Panc1 (cell line): ENCODE measurements around the gene USP49.

Source experiments
- CTCF ChIP-seq: fragments of 450-650 bp; IDR thresholded peaks from 2 replicates; pipeline ENCODE4 v1.5.1; 2017; ENCODE audit warnings: mild to moderate bottlenecking
- POLR2AphosphoS5 ChIP-seq: IDR thresholded peaks from 2 replicates; pipeline ENCODE4 v1.6.1; 2012; ENCODE audit warnings: mild to moderate bottlenecking, low read depth, low read length, moderate library complexity
- SIN3A ChIP-seq: IDR thresholded peaks from 2 replicates; pipeline ENCODE4 v1.6.1; 2012; ENCODE audit warnings: low read depth, mild to moderate bottlenecking, low read length, moderate library complexity, borderline replicate concordance; ENCODE audit not compliant: insufficient read depth

DNA sequence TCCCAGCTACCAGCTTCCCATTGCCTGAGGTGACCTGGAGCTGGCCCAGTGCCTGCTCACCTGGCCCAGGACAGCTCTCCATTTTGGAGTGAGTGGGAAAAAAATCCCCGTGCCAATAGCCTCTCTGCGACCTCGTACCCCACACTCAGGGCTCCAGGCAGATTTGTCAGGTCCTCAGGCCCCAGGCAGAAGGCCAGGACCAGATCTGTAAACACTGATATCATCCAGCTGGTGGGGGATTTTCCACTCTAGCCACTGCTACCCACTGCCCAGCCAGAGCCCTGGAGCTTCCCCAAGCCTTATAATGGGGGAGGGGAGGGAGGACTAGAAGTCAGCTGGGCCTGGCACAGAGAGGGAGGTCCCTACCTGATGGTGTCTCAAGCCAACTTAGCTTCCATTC lies 146.6 kb downstream of the USP49 start:
- TF ChIP-seq CTCF (no peak), POLR2AphosphoS5 (no peak), SIN3A (no peak)
